Mammary epithelial cell (primary cell): ENCODE results near the gene ERO1A.

Experiments used
- CTCF ChIP-seq, 2 donors: IDR thresholded peaks in 1 of 2; conservative IDR thresholded peaks in 1 of 2; 2 replicates each; pipeline ENCODE4 v1.5.1; 2011 to 2012; ENCODE audit warnings: inconsistent platforms in 2 of 2, low read length in 2 of 2, mild to moderate bottlenecking in 2 of 2, control low read depth in 1 of 2, low read depth in 1 of 2; ENCODE audit not compliant: insufficient read depth in 1 of 2; ENCODE audit errors: extremely low read depth in 1 of 2
- EZH2 ChIP-seq: IDR thresholded peaks from 2 replicates; pipeline ENCODE4 v1.6.1; 2012; ENCODE audit warnings: low read length, inconsistent platforms, borderline replicate concordance

GRCh38 chr14:52619687-52620086 lies 75.7 kb downstream of the ERO1A start:
- TF ChIP-seq CTCF (conservative IDR thresholded peaks at IDR 0.05 in 1 of 2, IDR thresholded peaks at IDR 0.05 in 1 of 2; ENCODE audit: extremely low read depth in 1 of 2, insufficient read depth in 1 of 2, low read depth in 1 of 2, low read length in 2 of 2): no peak
- no peak for TF ChIP-seq EZH2
